Parathyroid adenoma (tissue), 2 donors: ENCODE measurements around the gene VPS29.

Experiments
- H2AFZ ChIP-seq: fragments of 300-600 bp; sonication (generic); one replicate; pipeline ENCODE4 v1.7.0; 2017; ENCODE audit warnings: antibody characterized with exemption, mild to moderate bottlenecking
- H3K27ac ChIP-seq: fragments of 300-600 bp; sonication (generic); one replicate; pipeline ENCODE4 v1.7.0; 2017
- H3K27me3 ChIP-seq: fragments of 300-600 bp; sonication (generic); one replicate; pipeline ENCODE4 v1.7.0; 2017; ENCODE audit warnings: low read length; ENCODE audit not compliant: control insufficient read depth, insufficient read depth
- H3K36me3 ChIP-seq: fragments of 300-600 bp; sonication (generic); one replicate; pipeline ENCODE4 v1.7.0; 2017; ENCODE audit warnings: low read length; ENCODE audit not compliant: control insufficient read depth, insufficient read depth
- H3K4me1 ChIP-seq: fragments of 300-600 bp; sonication (generic); one replicate; pipeline ENCODE4 v1.7.0; 2017; ENCODE audit warnings: control low read depth
- H3K4me2 ChIP-seq: fragments of 300-600 bp; sonication (generic); one replicate; pipeline ENCODE4 v1.7.0; 2017; ENCODE audit warnings: low read length
- H3K4me3 ChIP-seq: fragments of 300-600 bp; sonication (generic); one replicate; pipeline ENCODE4 v1.7.0; 2017; ENCODE audit warnings: low read depth, low read length
- H3K79me2 ChIP-seq: fragments of 300-600 bp; sonication (generic); one replicate; pipeline ENCODE4 v1.7.0; 2017; ENCODE audit warnings: control low read depth
- H3K9ac ChIP-seq: fragments of 300-600 bp; sonication (generic); one replicate; pipeline ENCODE4 v1.7.0; 2017; ENCODE audit warnings: mild to moderate bottlenecking
- H3K9me3 ChIP-seq: fragments of 300-600 bp; sonication (generic); one replicate; pipeline ENCODE4 v1.7.0; 2017; ENCODE audit warnings: low read length; ENCODE audit not compliant: control insufficient read depth
- TF ChIP-seq, protein P1 (sequence below): fragments of 300-600 bp; sonication (generic); IDR thresholded peaks from one replicate; pipeline ENCODE4 v1.7.0; 2017; ENCODE audit warnings: antibody characterized with exemption, mild to moderate bottlenecking
- donor health status: primary hyperparathyroidism.

The VPS29 gene

DNA sequence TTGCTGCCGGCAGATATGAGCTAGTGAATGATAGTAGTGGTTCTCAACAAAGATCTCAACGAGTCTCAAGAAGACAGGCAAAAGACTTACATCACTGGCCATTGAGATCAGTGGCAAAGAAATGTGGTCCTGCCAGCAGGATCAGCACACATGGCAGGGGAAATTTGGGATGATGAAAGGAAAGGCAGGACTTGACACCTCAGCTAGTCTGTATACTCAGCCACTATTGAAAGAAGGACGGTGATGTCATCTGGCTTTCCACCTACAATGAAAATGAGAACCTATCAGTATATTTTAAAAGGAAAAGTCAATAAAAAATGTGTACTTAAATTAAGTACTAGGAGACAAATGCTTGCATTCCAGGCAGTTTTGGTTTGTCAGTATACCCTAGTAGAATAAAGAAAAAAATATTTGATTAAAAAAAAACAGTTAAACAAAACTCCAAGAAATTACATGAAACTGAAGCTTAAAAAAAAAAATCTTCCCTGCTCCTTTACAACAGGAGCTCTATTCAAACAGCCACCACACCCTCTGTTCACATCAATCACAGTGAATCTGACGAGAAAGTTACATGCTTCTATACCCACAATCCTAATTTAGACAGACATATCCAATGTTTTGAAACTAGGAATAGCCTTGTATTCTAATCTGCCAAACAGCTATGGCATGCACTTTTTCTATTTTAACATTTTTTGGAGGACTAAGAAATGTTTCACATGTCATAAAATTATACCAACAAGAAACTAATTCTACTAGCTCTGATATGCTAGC is 35.1 kb upstream of the VPS29 start:
- H3K4me3 ChIP-seq: no peak overlapping the region
- H3K9me3 ChIP-seq: no peaks in the 10 kb centered on the region
- H3K27me3 ChIP-seq: no peaks in the 10 kb centered on the region
- no peak overlapping the region for H3K9ac ChIP-seq
- peaks cover 16% of the 10 kb centered on the region for H3K4me1 ChIP-seq
- peak overlapping the region; percentile 50 for H3K4me2 ChIP-seq
- H3K27ac ChIP-seq: peak overlapping the region; percentile 79
- peaks cover 15% of the 10 kb centered on the region for H3K79me2 ChIP-seq
- H3K36me3 ChIP-seq: no peaks in the 10 kb centered on the region
- H2AFZ ChIP-seq: peak overlapping the region; percentile 31
- TF ChIP-seq, protein P1, sequence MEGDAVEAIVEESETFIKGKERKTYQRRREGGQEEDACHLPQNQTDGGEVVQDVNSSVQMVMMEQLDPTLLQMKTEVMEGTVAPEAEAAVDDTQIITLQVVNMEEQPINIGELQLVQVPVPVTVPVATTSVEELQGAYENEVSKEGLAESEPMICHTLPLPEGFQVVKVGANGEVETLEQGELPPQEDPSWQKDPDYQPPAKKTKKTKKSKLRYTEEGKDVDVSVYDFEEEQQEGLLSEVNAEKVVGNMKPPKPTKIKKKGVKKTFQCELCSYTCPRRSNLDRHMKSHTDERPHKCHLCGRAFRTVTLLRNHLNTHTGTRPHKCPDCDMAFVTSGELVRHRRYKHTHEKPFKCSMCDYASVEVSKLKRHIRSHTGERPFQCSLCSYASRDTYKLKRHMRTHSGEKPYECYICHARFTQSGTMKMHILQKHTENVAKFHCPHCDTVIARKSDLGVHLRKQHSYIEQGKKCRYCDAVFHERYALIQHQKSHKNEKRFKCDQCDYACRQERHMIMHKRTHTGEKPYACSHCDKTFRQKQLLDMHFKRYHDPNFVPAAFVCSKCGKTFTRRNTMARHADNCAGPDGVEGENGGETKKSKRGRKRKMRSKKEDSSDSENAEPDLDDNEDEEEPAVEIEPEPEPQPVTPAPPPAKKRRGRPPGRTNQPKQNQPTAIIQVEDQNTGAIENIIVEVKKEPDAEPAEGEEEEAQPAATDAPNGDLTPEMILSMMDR: no peak

DNA sequence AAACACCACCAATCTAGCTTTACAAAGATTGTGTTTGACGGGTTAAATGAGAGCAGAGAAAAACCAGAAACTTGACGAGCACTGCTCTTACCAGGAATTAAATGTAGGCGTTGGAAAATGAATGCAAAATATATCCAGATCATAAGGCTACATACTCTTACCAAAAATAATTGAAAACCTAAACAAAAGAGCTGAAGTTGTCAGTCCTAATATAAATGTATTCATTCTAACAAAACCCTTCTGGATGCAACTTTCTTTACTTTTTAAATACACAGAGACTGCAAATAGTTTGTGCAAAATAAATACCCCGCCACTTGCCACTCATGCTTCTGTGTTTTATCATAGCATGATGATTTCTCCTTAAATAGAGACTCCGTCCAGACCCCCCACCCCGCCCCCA is 32.9 kb upstream of the VPS29 start:
- peaks cover 18% of the 10 kb centered on the region for H3K4me1 ChIP-seq
- H3K4me3 ChIP-seq: no peak overlapping the region
- no peaks in the 10 kb centered on the region for H3K36me3 ChIP-seq
- no peak overlapping the region for H3K4me2 ChIP-seq
- no peaks in the 10 kb centered on the region for H3K9me3 ChIP-seq
- TF ChIP-seq, protein P1: no peak
- no peaks in the 10 kb centered on the region for H3K27me3 ChIP-seq
- no peak overlapping the region for H3K9ac ChIP-seq
- H3K79me2 ChIP-seq: peaks cover 5% of the 10 kb centered on the region
- H3K27ac ChIP-seq: no peak overlapping the region
- H2AFZ ChIP-seq: no peak overlapping the region

DNA sequence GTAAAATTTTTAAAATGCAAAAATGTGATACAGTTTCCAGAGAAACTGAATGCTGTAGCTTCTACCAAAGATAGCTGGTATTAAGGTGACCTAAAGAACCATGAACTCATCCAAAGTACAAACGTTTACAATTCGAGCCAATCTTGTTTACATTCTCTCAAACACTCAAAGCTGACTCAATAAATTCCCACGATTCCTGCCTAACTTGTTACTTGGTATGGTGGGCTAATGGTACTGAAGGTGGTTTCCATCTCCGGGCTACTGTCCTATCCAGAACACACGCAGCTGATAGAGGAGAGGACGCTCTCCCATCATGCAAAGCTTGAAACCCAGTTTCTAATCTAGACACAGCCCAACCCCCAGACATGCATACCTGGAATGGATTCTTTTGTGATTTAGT is 31.7 kb upstream of the VPS29 start:
- H3K4me3 ChIP-seq: peak overlapping the region; percentile 17
- H3K27me3 ChIP-seq: no peaks in the 10 kb centered on the region
- H3K4me2 ChIP-seq: peak overlapping the region; percentile 15
- H3K79me2 ChIP-seq: peaks cover 3% of the 10 kb centered on the region
- no peak overlapping the region for H3K27ac ChIP-seq
- no peak overlapping the region for H2AFZ ChIP-seq
- peaks cover 18% of the 10 kb centered on the region for H3K4me1 ChIP-seq
- H3K9me3 ChIP-seq: no peaks in the 10 kb centered on the region
- H3K36me3 ChIP-seq: no peaks in the 10 kb centered on the region
- TF ChIP-seq, protein P1: no peak
- H3K9ac ChIP-seq: no peak overlapping the region

DNA sequence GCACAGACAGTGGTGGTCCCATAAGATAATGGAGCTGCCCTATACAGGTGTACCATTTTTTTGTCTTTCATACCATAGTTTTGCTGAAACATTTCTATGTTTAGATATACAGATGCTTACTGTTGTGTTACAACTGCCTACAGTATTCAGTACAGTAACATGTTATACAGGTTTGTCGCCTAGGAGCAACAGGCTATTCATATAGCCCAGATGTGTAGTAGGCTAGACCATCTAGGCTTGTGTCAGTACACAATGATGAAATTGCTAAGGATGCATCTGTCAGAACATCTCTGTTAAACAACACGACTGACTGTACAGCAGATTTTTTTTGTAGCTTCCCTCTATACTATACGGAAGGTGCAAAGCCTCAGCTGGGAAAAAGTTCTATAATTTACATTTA is 30.7 kb upstream of the VPS29 start:
- H2AFZ ChIP-seq: no peak overlapping the region
- H3K4me3 ChIP-seq: no peak overlapping the region
- peaks cover 3% of the 10 kb centered on the region for H3K79me2 ChIP-seq
- TF ChIP-seq, protein P1: no peak
- peaks cover 9% of the 10 kb centered on the region for H3K4me1 ChIP-seq
- H3K9me3 ChIP-seq: no peaks in the 10 kb centered on the region
- H3K4me2 ChIP-seq: no peak overlapping the region
- no peaks in the 10 kb centered on the region for H3K27me3 ChIP-seq
- H3K27ac ChIP-seq: no peak overlapping the region
- H3K9ac ChIP-seq: no peak overlapping the region
- H3K36me3 ChIP-seq: no peaks in the 10 kb centered on the region
